Sigmoid colon (tissue), 4 donors: ENCODE measurements around the gene KLHL17.

ENCODE experiments used
- CTCF ChIP-seq, 4 experiments: fragments of 450-650 bp in 3 of 4; fragments of 200-600 bp in 1 of 4; IDR thresholded peaks; one replicate each; pipeline ENCODE4 v1.5.1; 2016 to 2019; ENCODE audit warnings: antibody characterized with exemption in 4 of 4, mild to moderate bottlenecking in 3 of 4, moderate library complexity in 2 of 4
- POLR2A ChIP-seq, 2 donors: fragments of 450-650 bp; IDR thresholded peaks; one replicate each; pipeline ENCODE4 v1.6.1; 2016; ENCODE audit warnings: antibody characterized with exemption in 2 of 2, mild to moderate bottlenecking in 2 of 2, moderate library complexity in 2 of 2
- POLR2AphosphoS5 ChIP-seq, 4 donors: sonication (generic); formaldehyde crosslinking; IDR thresholded peaks; one replicate each; pipeline ENCODE4 v1.6.1; 2017; ENCODE audit warnings: antibody characterized with exemption in 4 of 4

- TF ChIP-seq CTCF (IDR thresholded peaks at IDR 0.05), result no peak
- TF ChIP-seq POLR2A (IDR thresholded peaks at IDR 0.05), result no peak
- no peak for TF ChIP-seq POLR2AphosphoS5 (IDR thresholded peaks at IDR 0.05)
Observed at GRCh38 chr1:925561-926421, 34.6 kb upstream of the KLHL17 start.
